Thyroid gland (tissue), 4 donors: ENCODE measurements around the gene METTL25B. TPM values are rescaled to one million over a fixed set of nuclear protein-coding genes. Genes with fewer than 3 reads are reported as not detected.
A peak's percentile ranks its signal among the peaks of the same experiment; 100 is the strongest.

Experiments
- DNase-seq, 2 donors: peaks; one replicate each; pipeline ENCODE4 v3.0.0-alpha.2; 2019
- H3K27ac ChIP-seq, 3 donors: fragments of 200-600 bp; sonication (generic); 1 replicate in 2 of 3; 2 replicates in 1 of 3; pipeline ENCODE4 v1.5.1; 2016 to 2019; ENCODE audit warnings: mild to moderate bottlenecking in 1 of 3, moderate library complexity in 1 of 3
- H3K27me3 ChIP-seq: fragments of 200-600 bp; sonication (generic); one replicate; pipeline ENCODE4 v1.5.1; 2019
- H3K36me3 ChIP-seq, 2 donors: fragments of 200-600 bp; sonication (generic); one replicate each; pipeline ENCODE4 v1.5.1; 2016 to 2019
- H3K4me1 ChIP-seq, 2 donors: fragments of 200-600 bp; sonication (generic); one replicate each; pipeline ENCODE4 v1.5.1; 2017 to 2019
- H3K4me3 ChIP-seq, 3 donors: fragments of 200-600 bp; sonication (generic); replicated peaks in 1 of 3; 1 replicate in 2 of 3; 2 replicates in 1 of 3; pipeline ENCODE4 v1.5.1; 2016; ENCODE audit warnings: mild to moderate bottlenecking in 1 of 3
- H3K9me3 ChIP-seq: fragments of 200-600 bp; sonication (generic); one replicate; pipeline ENCODE4 v1.5.1; 2017
- POLR2A ChIP-seq, 2 donors: fragments of 450-650 bp; IDR thresholded peaks; one replicate each; pipeline ENCODE4 v1.6.1; 2017; ENCODE audit warnings: antibody characterized with exemption in 2 of 2, mild to moderate bottlenecking in 2 of 2, moderate library complexity in 1 of 2
- WGBS, 2 donors: methylation state at CpG; one replicate each; pipeline ENCODE4 v1.1.5; 2017; 5-methylcytosine and 5-hydroxymethylcytosine counted together
- intact Hi-C: fragments of 100-400 bp; cut with DNase I; formaldehyde crosslinking; loops from one replicate; pipeline ENCODE4 v1.15.1; 2023
- total RNA-seq, 4 donors: library from RNA; depleted of rRNA; stranded (reverse); fragments of >200 nt; gene quantifications; one replicate each; pipeline ENCODE4 v1.2.3, GENCODE V29; 2016
- TF ChIP-seq, protein P1 (sequence below), 6 experiments: fragments of 200-600 bp in 3 of 6; fragments of 450-650 bp in 3 of 6; sonication (generic) in 3 of 6; IDR thresholded peaks; one replicate each; pipeline ENCODE4 v1.5.1; 2016 to 2019; ENCODE audit warnings: antibody characterized with exemption in 6 of 6, mild to moderate bottlenecking in 2 of 6, inconsistent platforms in 1 of 6, moderate library complexity in 1 of 6

Gene METTL25B
- total RNA-seq, 4 donors from 2014 or later: 15.5 to 33.4 (median 25.3) TPM

DNA sequence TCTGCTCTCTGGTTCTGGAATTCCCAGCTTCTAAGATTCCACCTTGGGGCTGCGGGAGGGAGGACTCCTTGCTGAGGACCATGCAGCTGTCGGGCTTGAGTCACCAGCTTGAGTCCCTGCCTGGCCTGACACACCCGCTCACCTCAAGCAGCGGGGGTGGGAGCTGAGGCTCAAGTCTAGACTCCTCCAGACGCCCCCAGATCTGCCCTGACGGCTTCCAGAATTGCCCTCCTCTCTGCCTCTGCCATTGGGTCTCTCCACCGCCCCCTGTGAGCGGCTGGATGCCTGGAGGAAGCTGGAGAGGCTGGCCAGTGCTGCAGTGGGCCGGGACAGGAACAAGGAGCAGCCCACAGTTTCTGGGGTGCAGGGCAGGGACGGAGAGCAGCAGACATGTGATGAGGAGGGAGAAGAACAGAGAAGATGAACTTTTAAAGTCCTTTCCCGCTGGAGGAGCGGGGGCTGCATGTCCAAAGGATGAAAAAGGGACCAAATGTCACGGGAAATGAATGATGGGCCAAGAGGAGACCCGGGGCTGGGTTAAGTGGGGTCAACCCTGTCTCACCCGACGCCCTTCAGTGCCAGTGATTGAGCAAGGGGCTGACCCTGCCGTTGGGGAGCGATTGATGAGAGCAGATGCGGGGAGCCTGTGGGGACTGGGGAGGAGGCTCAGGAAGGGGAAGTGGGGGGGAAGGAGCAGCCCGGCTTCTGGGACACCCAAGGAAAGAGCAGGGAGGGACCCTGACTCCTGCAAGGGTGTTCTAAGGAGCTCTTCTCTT lies 36.4 kb upstream of the METTL25B start:
- DNase-seq: peak; percentile 40 to 47
- peak overlapping the region; percentile 74 to 82 (median 80) for H3K27ac ChIP-seq
- intact Hi-C loops: loop anchor here (2.0 kb wide), 1 partner anchor 33 kb away; no protein-coding TSS in a partner anchor

DNA sequence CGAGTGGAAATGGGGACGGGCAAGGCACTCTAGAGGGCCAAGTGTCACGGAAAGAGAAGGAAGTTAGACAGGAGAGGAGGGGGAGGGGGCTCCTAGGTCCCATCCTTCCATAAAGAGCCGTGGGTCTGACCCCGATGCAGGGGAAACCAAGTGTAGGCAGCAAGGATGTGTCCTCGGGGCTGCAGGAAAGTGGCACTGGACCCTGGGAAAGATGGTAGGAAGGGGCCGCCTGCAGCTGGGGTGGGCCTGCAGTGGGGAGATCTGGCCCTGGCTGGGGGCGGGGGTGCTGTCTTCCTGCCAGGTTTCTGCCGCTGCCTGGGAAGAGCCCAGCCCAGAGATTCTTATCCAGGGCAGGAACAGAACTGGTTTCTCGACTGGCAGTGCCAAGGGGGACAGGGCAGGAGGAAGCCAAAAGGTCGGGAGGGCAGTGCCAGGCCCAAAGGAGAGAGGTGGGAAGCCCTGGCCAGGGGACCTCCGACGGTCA lies 35.8 kb upstream of the METTL25B start:
- Histone ChIP-seq H3K27me3 (no peaks in the 10 kb centered on the region), H3K4me3 (no peak overlapping the region), H3K4me1 (peaks cover 45 to 60% of the 10 kb centered on the region in 2 donors), H3K36me3 (no peaks in the 10 kb centered on the region), H3K9me3 (no peaks in the 10 kb centered on the region), H3K27ac (peak overlapping the region; percentile 74 to 82 (median 80))
- WGBS, 2 donors: 4 to 5% methylated on average over 11 to 13 of the region's 13 CpGs
- peak; percentile 76 to 79 for DNase-seq
- intact Hi-C loops: no loop called here
- TF ChIP-seq POLR2A (IDR thresholded peaks at IDR 0.05): no peak
- TF ChIP-seq, protein P1, sequence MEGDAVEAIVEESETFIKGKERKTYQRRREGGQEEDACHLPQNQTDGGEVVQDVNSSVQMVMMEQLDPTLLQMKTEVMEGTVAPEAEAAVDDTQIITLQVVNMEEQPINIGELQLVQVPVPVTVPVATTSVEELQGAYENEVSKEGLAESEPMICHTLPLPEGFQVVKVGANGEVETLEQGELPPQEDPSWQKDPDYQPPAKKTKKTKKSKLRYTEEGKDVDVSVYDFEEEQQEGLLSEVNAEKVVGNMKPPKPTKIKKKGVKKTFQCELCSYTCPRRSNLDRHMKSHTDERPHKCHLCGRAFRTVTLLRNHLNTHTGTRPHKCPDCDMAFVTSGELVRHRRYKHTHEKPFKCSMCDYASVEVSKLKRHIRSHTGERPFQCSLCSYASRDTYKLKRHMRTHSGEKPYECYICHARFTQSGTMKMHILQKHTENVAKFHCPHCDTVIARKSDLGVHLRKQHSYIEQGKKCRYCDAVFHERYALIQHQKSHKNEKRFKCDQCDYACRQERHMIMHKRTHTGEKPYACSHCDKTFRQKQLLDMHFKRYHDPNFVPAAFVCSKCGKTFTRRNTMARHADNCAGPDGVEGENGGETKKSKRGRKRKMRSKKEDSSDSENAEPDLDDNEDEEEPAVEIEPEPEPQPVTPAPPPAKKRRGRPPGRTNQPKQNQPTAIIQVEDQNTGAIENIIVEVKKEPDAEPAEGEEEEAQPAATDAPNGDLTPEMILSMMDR (IDR thresholded peaks at IDR 0.05): no peak

More for the DNA sequence above, 36.4 kb upstream of the METTL25B start:
- TF ChIP-seq POLR2A (IDR thresholded peaks at IDR 0.05): no peak
- TF ChIP-seq, protein P1 (IDR thresholded peaks at IDR 0.05): no peak
- Histone ChIP-seq H3K9me3 (no peaks in the 10 kb centered on the region), H3K27me3 (no peaks in the 10 kb centered on the region), H3K4me3 (no peak overlapping the region), H3K36me3 (no peaks in the 10 kb centered on the region), H3K4me1 (peaks cover 39 to 54% of the 10 kb centered on the region in 2 donors)
- 29 to 32% methylated on average over 19 of the region's 20 CpGs for WGBS, 2 donors

DNA sequence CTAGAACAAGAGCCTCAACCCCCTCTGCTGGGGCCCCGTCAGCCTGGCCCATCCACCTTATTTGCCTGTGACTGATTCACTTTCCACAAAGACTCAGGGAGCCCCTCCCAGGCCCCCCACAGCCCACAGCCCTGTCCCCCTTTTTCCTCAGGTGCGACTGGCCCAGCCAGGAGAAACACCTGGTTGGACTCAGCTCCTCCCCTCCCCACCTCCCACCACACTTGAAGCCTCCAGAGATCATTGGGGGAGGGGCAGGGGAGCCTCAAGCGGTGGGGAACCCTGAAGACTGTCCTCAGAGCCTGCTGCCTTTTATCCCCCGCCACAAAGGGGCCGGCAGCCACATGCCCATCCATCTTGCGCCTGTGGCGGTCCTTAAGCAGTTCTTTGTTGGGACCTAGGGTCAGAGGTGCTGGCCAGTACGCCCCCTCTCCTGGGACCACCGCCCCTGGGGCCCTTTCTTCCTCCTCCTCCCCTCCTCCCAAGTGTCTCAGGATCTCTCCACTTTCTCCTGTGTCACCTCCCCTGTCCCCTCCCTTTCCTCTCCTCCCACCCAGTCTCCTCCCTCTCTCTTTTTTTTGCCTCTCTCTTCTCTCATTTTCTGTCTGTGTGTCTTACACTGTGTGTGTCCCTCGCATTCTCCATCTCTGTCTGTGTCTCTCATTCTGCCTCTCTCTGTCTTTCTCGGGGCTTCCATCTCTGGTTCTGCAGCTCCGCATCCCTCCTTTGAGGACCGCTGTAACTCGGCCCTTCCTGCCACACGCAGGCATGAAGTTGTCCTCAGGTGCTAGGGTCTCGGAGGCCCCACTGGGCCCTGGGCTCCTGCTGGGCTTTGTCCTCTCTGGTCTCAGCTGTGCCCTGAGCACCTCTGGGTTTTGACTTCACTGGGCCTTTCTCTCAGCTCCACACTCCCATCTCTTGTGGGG lies 35.1 kb upstream of the METTL25B start:
- peak; percentile 94 to 96 for DNase-seq
- Histone ChIP-seq H3K4me1 (peaks cover 50 to 67% of the 10 kb centered on the region in 2 donors), H3K36me3 (no peaks in the 10 kb centered on the region), H3K27me3 (no peaks in the 10 kb centered on the region), H3K9me3 (no peaks in the 10 kb centered on the region), H3K4me3 (no peak overlapping the region), H3K27ac (peak overlapping the region; percentile 74 to 82 (median 80))
- intact Hi-C loops: no loop called here
- TF ChIP-seq POLR2A (IDR thresholded peaks at IDR 0.05): peak in 1 of 2 donors; percentile 18
- TF ChIP-seq, protein P1 (IDR thresholded peaks at IDR 0.05): no peak
- WGBS, 2 donors: 36 to 40% methylated on average over 15 of the region's 16 CpGs

DNA sequence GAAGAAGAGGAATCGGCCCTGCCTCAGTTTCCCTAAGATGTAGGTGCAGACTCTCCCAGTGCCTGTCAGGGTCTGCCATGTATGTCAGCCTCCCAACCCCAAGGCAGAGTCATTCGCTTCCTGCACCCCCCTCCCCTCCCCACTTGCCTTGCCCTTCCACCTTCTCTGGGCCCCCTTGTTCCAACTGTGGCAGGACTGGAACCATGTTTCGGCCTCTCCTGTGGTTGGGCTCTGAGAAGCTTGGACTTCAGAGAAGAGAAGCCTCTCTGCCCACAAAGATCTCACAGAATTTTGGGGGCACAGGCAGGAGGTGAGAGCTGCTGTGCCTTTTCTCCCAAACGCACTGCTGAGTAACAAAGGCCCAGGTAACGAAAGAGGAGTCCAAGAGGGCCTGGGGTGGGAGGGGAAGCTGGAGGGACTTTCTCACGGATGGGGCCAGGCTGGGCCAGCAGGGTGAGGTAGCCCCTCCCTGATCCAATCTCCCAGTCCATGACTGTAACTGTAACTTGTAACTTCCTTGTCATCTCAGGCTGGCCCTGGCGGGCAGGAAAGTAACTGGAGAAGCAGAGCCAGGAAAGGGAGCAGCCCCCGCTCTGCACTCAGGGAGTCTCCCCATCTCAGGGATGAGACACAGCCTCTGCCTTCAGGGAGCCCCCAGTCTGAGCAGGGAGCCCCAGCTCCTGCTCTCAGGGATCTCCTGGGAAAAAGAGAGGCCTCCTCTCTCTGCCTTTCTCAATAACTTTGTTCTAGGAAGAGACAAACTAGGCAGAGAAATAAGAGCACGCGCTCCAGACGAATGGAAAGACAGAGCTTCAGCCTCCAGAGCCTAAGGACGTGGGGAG lies 34.2 kb upstream of the METTL25B start:
- H3K9me3 ChIP-seq: no peaks in the 10 kb centered on the region
- no peaks in the 10 kb centered on the region for H3K36me3 ChIP-seq
- 74 to 75% methylated on average over 12 of the region's 12 CpGs for WGBS, 2 donors
- intact Hi-C loops: no loop called here
- peaks cover 50 to 69% of the 10 kb centered on the region in 2 donors for H3K4me1 ChIP-seq
- TF ChIP-seq, protein P1 (IDR thresholded peaks at IDR 0.05): no peak
- no peak for TF ChIP-seq POLR2A (IDR thresholded peaks at IDR 0.05)
- H3K4me3 ChIP-seq: no peak overlapping the region
- no peaks in the 10 kb centered on the region for H3K27me3 ChIP-seq
- H3K27ac ChIP-seq: peak overlapping the region; percentile 57 to 82 (median 80)
- peak in 1 of 2 donors; percentile 20 for DNase-seq
